PC-9 (cell line): ENCODE results near the gene NUP50.

Source experiments
- CTCF ChIP-seq: fragments of 200-600 bp; sonication (generic); conservative IDR thresholded peaks from 2 replicates; pipeline ENCODE4 v1.6.1; 2017; ENCODE audit warnings: mixed run types, antibody characterized with exemption, mild to moderate bottlenecking, moderate library complexity
- EZH2 ChIP-seq: fragments of 200-600 bp; sonication (generic); IDR thresholded peaks from 2 replicates; pipeline ENCODE4 v1.8.0; 2017; ENCODE audit warnings: antibody characterized with exemption, low read depth

GRCh38 chr22:45125188-45125587 lies 38.5 kb upstream of the NUP50 start:
- TF ChIP-seq CTCF (no peak), EZH2 (no peak)
